A549 (cell line): ENCODE measurements around the gene GPR155. TPM values are rescaled to one million over a fixed set of nuclear protein-coding genes. Genes with fewer than 3 reads are reported as not detected.
A peak's percentile ranks its signal among the peaks of the same experiment; 100 is the strongest.

Source experiments
- ATAC-seq, 2 experiments: fragments of 200-7000 bp in 1 of 2; fragments of >200 bp in 1 of 2; cut with Nextera tagmentation in 1 of 2; cut with Tn5 transposase in 1 of 2; 3 replicates each; pipeline versions ENCODE4 v1.8.0 to v1.9.1; 2018 to 2020; ENCODE audit warnings: mild to moderate bottlenecking in 1 of 2, moderate library complexity in 1 of 2
- CTCF ChIA-PET: fragments of 300-600 bp; sonication (Branson Sonifier 250); formaldehyde crosslinking; extraction: SDS; loops from one replicate; lab custom pipeline; 2021; ENCODE audit warnings: antibody characterized with exemption, inconsistent platforms; lab: Yijun Ruan, JAX
- POLR2A ChIA-PET: fragments of 350-600 bp; formaldehyde crosslinking; extraction: SDS; loops from one replicate; lab custom pipeline; 2021; ENCODE audit warnings: antibody characterized with exemption, inconsistent platforms; lab: Yijun Ruan, JAX
- DNase-seq, 2 experiments: peaks; one replicate each; pipeline versions ENCODE4 v3.0.0 to v3.0.0-alpha.2; 2011 to 2016; ENCODE audit warnings: low read depth in 1 of 2, low spot score in 1 of 2
- FAIRE-seq: peaks from 2 replicates; lab custom pipeline; 2011; peaks lifted over from hg19 to GRCh38; lab: Jason Lieb, UNC
- H3K27ac ChIP-seq, 2 experiments: fragments of >200 bp; sonication (Bioruptor Twin); formaldehyde crosslinking; 3 replicates each; pipeline ENCODE4 v1.5.1; 2016 to 2017
- H3K4me1 ChIP-seq: fragments of >200 bp; sonication (Bioruptor Twin); formaldehyde crosslinking; 3 replicates; pipeline ENCODE4 v1.6.1; 2016
- H3K4me2 ChIP-seq: fragments of >200 bp; sonication (Bioruptor Twin); formaldehyde crosslinking; 3 replicates; pipeline ENCODE4 v1.6.1; 2016
- H3K4me3 ChIP-seq: fragments of >200 bp; sonication (Bioruptor Twin); formaldehyde crosslinking; 3 replicates; pipeline ENCODE4 v1.5.1; 2016
- H3K9me3 ChIP-seq: fragments of >200 bp; sonication (Bioruptor Twin); formaldehyde crosslinking; 3 replicates; pipeline ENCODE4 v1.6.1; 2016
- BHLHE40 ChIP-seq: IDR thresholded peaks from 2 replicates; pipeline ENCODE4 v1.6.1; 2012; ENCODE audit warnings: low read depth, low read length, inconsistent platforms
- CBX8 ChIP-seq: fragments of 200-600 bp; sonication (generic); IDR thresholded peaks from 2 replicates; pipeline ENCODE4 v1.6.1; 2016
- CEBPB ChIP-seq, 2 experiments: fragments of >200 bp in 1 of 2; sonication (Bioruptor Twin) in 1 of 2; formaldehyde crosslinking in 1 of 2; IDR thresholded peaks; 2 replicates each; pipeline ENCODE4 v1.6.1; 2012 to 2016
- EP300 ChIP-seq, 2 experiments: fragments of >200 bp; sonication (Bioruptor Twin); formaldehyde crosslinking; IDR thresholded peaks; 2 replicates in 1 of 2; 3 replicates in 1 of 2; pipeline ENCODE4 v1.6.1; 2016 to 2017
- FOSL2 ChIP-seq, 2 experiments: fragments of 450-650 bp in 1 of 2; fragments of >200 bp in 1 of 2; sonication (Bioruptor Twin) in 1 of 2; formaldehyde crosslinking; IDR thresholded peaks; 2 replicates each; pipeline versions ENCODE4 v1.5.0 to v1.6.1; 2016 to 2020; ENCODE audit warnings: mild to moderate bottlenecking in 1 of 2, moderate library complexity in 1 of 2
- HEYL ChIP-seq: fragments of 250-450 bp; sonication (Bioruptor Pico); IDR thresholded peaks from 2 replicates; pipeline ENCODE4 v1.8.0; 2021; ENCODE audit warnings: mild to moderate bottlenecking, moderate library complexity
- HOXB13 ChIP-seq: fragments of 250-450 bp; sonication (Bioruptor Pico); IDR thresholded peaks from 2 replicates; pipeline ENCODE4 v1.5.0; 2020; ENCODE audit warnings: low read depth, mild to moderate bottlenecking, moderate library complexity
- KDM1A ChIP-seq: fragments of 200-600 bp; sonication (generic); IDR thresholded peaks from 2 replicates; pipeline ENCODE4 v1.6.1; 2016; ENCODE audit warnings: low read depth, mild to moderate bottlenecking
- MAFK ChIP-seq: fragments of 450-650 bp; IDR thresholded peaks from 2 replicates; pipeline ENCODE4 v1.6.1; 2014; ENCODE audit not compliant: partially characterized antibody
- MYC ChIP-seq: IDR thresholded peaks from 2 replicates; pipeline ENCODE4 v1.6.1; 2012; ENCODE audit warnings: mild to moderate bottlenecking, inconsistent platforms, low read length, improper control_type of control experiment, borderline replicate concordance
- NPAS2 ChIP-seq: fragments of 250-450 bp; sonication (Bioruptor Pico); IDR thresholded peaks from 2 replicates; pipeline ENCODE4 v1.8.0; 2022; ENCODE audit warnings: mild to moderate bottlenecking, moderate library complexity, borderline replicate concordance
- NR3C1 ChIP-seq: fragments of >200 bp; sonication (Bioruptor Twin); formaldehyde crosslinking; IDR thresholded peaks from 3 replicates; pipeline ENCODE4 v1.6.1; 2017
- PHF8 ChIP-seq: fragments of 200-600 bp; sonication (generic); IDR thresholded peaks from 2 replicates; pipeline ENCODE4 v1.6.1; 2016; ENCODE audit warnings: low read depth, mild to moderate bottlenecking, antibody characterized with exemption, moderate library complexity, borderline replicate concordance
- RAD21 ChIP-seq, 2 experiments: fragments of >200 bp in 1 of 2; sonication (Bioruptor Twin) in 1 of 2; formaldehyde crosslinking in 1 of 2; IDR thresholded peaks in 1 of 2; conservative IDR thresholded peaks in 1 of 2; 2 replicates in 1 of 2; 3 replicates in 1 of 2; pipeline ENCODE4 v1.6.1; 2012 to 2018; ENCODE audit warnings: inconsistent platforms in 1 of 2
- SMC3 ChIP-seq: fragments of >200 bp; sonication (Bioruptor Twin); formaldehyde crosslinking; IDR thresholded peaks from 3 replicates; pipeline ENCODE4 v1.6.1; 2018; ENCODE audit warnings: inconsistent platforms
- TP53 ChIP-seq: fragments of 250-450 bp; sonication (Bioruptor Pico); IDR thresholded peaks from 2 replicates; pipeline ENCODE4 v1.5.0; 2021; ENCODE audit warnings: mild to moderate bottlenecking, moderate library complexity
- ZFP36 ChIP-seq: fragments of 450-650 bp; IDR thresholded peaks from 2 replicates; pipeline ENCODE4 v1.6.1; 2014; ENCODE audit warnings: borderline replicate concordance; ENCODE audit not compliant: partially characterized antibody
- ZSCAN20 ChIP-seq: fragments of 250-450 bp; sonication (Bioruptor Pico); IDR thresholded peaks from 2 replicates; pipeline ENCODE4 v1.8.0; 2022; ENCODE audit warnings: mild to moderate bottlenecking, moderate library complexity
- WGBS: methylation state at CpG from one replicate; pipeline ENCODE4 v1.1.6; 2017; ENCODE audit errors: missing lambda C conversion rate; 5-methylcytosine and 5-hydroxymethylcytosine counted together
- polyA plus RNA-seq, 4 experiments: library from polyadenylated mRNA; depleted of rRNA in 3 of 4; stranded (reverse); fragments of >200 nt; fragmentation: RNase III in 1 of 4; extraction: RNeasy Plus Mini Kit Qiagen cat#74134 plus additional on column Dnase treatment in 1 of 4; gene quantifications; 2 replicates in 3 of 4; 3 replicates in 1 of 4; pipeline ENCODE4 v1.2.3, GENCODE V29; 2011 to 2017
- TF ChIP-seq, protein P1 (sequence below): fragments of 250-450 bp; sonication (Bioruptor Pico); IDR thresholded peaks from 2 replicates; pipeline ENCODE4 v1.5.0; 2020; ENCODE audit warnings: low read depth, mild to moderate bottlenecking, moderate library complexity
- TF ChIP-seq, protein P2 (sequence below): fragments of >200 bp; sonication (Bioruptor Twin); formaldehyde crosslinking; IDR thresholded peaks from 2 replicates; pipeline ENCODE4 v1.6.1; 2016
- TF ChIP-seq, protein P3 (sequence below): fragments of >200 bp; sonication (Bioruptor Twin); formaldehyde crosslinking; IDR thresholded peaks from 3 replicates; pipeline ENCODE4 v1.6.1; 2016
- TF ChIP-seq, protein P4 (sequence below): fragments of 200-600 bp; sonication (generic); IDR thresholded peaks from 2 replicates; pipeline ENCODE4 v1.6.1; 2016; ENCODE audit warnings: antibody characterized with exemption, mild to moderate bottlenecking, moderate library complexity

Gene GPR155
- polyA plus RNA-seq, 2 of the 4 experiments (the other 2 are of a cell fraction) = 0.49 to 1.7 TPM

DNA sequence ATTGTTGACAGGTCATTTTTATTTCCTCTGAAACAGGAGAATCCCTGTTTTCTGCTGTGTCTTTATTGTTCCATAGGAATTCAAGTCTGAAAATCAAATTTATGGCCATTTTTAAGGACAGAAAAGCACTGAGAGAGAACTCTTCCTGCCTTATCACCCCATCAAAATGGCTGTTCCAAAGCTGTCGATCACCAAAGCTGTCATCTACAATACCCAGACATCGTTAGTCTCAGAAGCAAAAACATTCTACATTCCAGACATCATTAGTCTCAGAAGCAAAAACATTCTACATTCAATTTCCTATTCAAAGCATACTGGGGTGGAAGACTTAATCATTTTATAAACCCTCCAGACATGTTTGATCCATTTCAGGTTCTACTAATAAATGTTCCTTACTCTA is 46.9 kb downstream of the GPR155 start:
- no peak overlapping the region for H3K27ac ChIP-seq
- ChIA-PET POLR2A (no interaction called here), CTCF (interaction anchor here (0.8 kb wide), 1 partner anchor 508 kb away, joined by 3 read pairs; no protein-coding TSS in a partner anchor)
- no peak overlapping the region for H3K4me3 ChIP-seq
- FAIRE-seq (no peak), ATAC-seq (no peak), DNase-seq (no peak)
- no peak for TF ChIP-seq NR3C1
- no peak for TF ChIP-seq SMC3
- TF ChIP-seq BHLHE40 = no peak
- no peak for TF ChIP-seq PHF8
- no peak for TF ChIP-seq EP300 (IDR thresholded peaks at IDR 0.05)
- TF ChIP-seq, protein P1, sequence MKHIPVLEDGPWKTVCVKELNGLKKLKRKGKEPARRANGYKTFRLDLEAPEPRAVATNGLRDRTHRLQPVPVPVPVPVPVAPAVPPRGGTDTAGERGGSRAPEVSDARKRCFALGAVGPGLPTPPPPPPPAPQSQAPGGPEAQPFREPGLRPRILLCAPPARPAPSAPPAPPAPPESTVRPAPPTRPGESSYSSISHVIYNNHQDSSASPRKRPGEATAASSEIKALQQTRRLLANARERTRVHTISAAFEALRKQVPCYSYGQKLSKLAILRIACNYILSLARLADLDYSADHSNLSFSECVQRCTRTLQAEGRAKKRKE (CRISPR knock-in tag) = no peak
- TF ChIP-seq RAD21 (conservative IDR thresholded peaks at IDR 0.05 in 1 of 2, IDR thresholded peaks at IDR 0.05 in 1 of 2) = no peak
- no peak for TF ChIP-seq NPAS2 (CRISPR knock-in tag)
- no peak for TF ChIP-seq KDM1A
- TF ChIP-seq, protein P2, sequence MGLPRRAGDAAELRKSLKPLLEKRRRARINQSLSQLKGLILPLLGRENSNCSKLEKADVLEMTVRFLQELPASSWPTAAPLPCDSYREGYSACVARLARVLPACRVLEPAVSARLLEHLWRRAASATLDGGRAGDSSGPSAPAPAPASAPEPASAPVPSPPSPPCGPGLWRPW = no peak
- TF ChIP-seq, protein P3, sequence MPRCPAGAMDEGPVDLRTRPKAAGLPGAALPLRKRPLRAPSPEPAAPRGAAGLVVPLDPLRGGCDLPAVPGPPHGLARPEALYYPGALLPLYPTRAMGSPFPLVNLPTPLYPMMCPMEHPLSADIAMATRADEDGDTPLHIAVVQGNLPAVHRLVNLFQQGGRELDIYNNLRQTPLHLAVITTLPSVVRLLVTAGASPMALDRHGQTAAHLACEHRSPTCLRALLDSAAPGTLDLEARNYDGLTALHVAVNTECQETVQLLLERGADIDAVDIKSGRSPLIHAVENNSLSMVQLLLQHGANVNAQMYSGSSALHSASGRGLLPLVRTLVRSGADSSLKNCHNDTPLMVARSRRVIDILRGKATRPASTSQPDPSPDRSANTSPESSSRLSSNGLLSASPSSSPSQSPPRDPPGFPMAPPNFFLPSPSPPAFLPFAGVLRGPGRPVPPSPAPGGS = no peak
- no peak for TF ChIP-seq CEBPB (IDR thresholded peaks at IDR 0.05)
- TF ChIP-seq HOXB13 (CRISPR knock-in tag) = no peak
- TF ChIP-seq ZSCAN20 = no peak
- no peak overlapping the region for H3K4me2 ChIP-seq
- H3K9me3 ChIP-seq = no peaks in the 10 kb centered on the region
- WGBS = 87% methylated on average over 2 of the region's 2 CpGs
- H3K4me1 ChIP-seq = peaks cover 12% of the 10 kb centered on the region

DNA sequence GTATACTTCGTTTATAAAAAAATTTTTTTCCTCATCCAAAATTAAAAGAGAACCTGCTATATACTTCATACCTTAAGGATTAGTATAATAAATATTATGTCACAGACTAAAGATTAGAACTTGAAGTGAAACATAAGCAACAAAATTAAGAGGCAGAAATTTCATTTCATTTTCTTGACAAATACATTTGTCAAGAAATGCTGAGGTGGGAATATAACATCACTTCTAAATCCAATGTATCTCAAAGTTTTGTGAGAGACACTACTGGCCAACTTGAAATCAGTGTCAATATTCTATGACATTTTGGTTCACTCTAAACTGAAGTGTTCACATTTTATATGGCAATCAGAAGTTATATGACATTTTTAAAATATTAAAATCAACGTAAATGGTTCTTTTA is 47.5 kb downstream of the GPR155 start:
- H3K4me1 ChIP-seq = peaks cover 12% of the 10 kb centered on the region
- POLR2A ChIA-PET = no interaction called here
- ATAC-seq (no peak), FAIRE-seq (no peak), DNase-seq (no peak)
- 58% methylated on average over 2 of the region's 2 CpGs for WGBS
- H3K27ac ChIP-seq = no peak overlapping the region
- CTCF ChIA-PET = no interaction called here
- no peaks in the 10 kb centered on the region for H3K9me3 ChIP-seq
- no peak overlapping the region for H3K4me3 ChIP-seq
- H3K4me2 ChIP-seq = no peak overlapping the region
- TF ChIP-seq, protein P3 = no peak
- TF ChIP-seq MAFK = peak; percentile 15
- TF ChIP-seq, all 56 proteins: peak for 1

DNA sequence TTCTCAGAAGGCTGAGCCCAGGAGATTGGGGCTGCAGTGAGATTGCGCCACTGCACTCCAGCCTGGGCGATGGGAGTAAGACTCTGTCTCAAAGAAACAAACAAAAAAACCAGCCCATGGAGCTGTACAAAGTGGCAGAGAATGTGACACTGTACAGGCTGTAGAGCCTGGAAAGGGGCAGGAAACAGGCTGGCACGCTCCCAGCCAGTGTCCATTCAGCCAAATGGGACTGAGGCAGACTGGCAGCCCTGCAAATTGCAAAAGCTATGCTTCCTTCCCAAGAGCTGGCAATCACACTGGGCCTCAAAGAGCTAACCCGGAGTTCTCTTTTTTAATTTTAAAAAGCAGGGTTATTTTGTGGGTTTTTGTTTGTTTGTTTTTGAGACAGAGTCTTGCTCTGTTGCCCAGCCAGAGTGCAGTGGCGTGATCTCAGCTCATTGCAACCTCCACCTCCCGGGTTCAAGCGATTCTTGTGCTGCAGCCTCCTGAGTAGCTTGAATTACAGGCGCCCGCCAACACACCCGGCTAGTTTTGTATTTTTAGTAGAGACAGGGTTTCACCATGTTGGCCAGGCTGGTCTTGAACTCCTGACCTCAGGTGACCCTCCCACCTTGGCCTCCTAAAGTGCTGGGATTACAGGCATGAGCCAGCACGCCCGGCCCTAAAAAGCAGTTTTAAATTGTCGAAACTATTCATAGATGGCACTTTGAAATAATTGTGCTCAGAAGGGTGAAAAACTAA is 48.5 kb downstream of the GPR155 start:
- H3K9me3 ChIP-seq = no peaks in the 10 kb centered on the region
- H3K4me1 ChIP-seq = peaks cover 11% of the 10 kb centered on the region
- H3K4me2 ChIP-seq = no peak overlapping the region
- DNase-seq = no peak
- TF ChIP-seq MYC (no peak), TP53 (CRISPR knock-in tag) (no peak), ZFP36 (no peak), FOSL2 (IDR thresholded peaks at IDR 0.05) (no peak), FOSL2 (CRISPR knock-in tag; IDR thresholded peaks at IDR 0.05) (no peak), HEYL (CRISPR knock-in tag) (no peak), HOXB13 (CRISPR knock-in tag) (no peak), CBX8 (no peak), BHLHE40 (no peak)
- TF ChIP-seq, protein P4, sequence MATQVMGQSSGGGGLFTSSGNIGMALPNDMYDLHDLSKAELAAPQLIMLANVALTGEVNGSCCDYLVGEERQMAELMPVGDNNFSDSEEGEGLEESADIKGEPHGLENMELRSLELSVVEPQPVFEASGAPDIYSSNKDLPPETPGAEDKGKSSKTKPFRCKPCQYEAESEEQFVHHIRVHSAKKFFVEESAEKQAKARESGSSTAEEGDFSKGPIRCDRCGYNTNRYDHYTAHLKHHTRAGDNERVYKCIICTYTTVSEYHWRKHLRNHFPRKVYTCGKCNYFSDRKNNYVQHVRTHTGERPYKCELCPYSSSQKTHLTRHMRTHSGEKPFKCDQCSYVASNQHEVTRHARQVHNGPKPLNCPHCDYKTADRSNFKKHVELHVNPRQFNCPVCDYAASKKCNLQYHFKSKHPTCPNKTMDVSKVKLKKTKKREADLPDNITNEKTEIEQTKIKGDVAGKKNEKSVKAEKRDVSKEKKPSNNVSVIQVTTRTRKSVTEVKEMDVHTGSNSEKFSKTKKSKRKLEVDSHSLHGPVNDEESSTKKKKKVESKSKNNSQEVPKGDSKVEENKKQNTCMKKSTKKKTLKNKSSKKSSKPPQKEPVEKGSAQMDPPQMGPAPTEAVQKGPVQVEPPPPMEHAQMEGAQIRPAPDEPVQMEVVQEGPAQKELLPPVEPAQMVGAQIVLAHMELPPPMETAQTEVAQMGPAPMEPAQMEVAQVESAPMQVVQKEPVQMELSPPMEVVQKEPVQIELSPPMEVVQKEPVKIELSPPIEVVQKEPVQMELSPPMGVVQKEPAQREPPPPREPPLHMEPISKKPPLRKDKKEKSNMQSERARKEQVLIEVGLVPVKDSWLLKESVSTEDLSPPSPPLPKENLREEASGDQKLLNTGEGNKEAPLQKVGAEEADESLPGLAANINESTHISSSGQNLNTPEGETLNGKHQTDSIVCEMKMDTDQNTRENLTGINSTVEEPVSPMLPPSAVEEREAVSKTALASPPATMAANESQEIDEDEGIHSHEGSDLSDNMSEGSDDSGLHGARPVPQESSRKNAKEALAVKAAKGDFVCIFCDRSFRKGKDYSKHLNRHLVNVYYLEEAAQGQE = no peak
- TF ChIP-seq, protein P2 = no peak
- FAIRE-seq = no peak
- H3K4me3 ChIP-seq = no peak overlapping the region
- H3K27ac ChIP-seq = no peak overlapping the region
- CTCF ChIA-PET = interaction anchor here (0.9 to 1.5 kb wide), 2 partner anchors 22 to 25 kb away, joined by 3 to 5 read pairs; no protein-coding TSS in a partner anchor
- ATAC-seq = no peak
- WGBS = 89% methylated on average over 13 of the region's 13 CpGs
- POLR2A ChIA-PET = no interaction called here
